T-helper 17 cell (primary cell): ENCODE data around the gene LCT. TPM values are rescaled to one million over a fixed set of nuclear protein-coding genes. Genes with fewer than 3 reads are reported as not detected.

Experiments
- ATAC-seq: fragments of 150-1000 bp; cut with Tn5 transposase; 2 replicates; pipeline ENCODE4 v1.10.0; 2021; ENCODE audit warnings: mild to moderate bottlenecking, moderate library complexity
- DNase-seq, 3 donors: peaks; one replicate each; pipeline versions ENCODE4 v3.0.0 to v3.0.0-alpha.2; 2020 to 2021
- H3K9me3 ChIP-seq: one replicate; pipeline ENCODE4 v1.7.0; 2013; ENCODE audit warnings: low read length, mild to moderate bottlenecking; ENCODE audit not compliant: control insufficient read depth, poor library complexity, severe bottlenecking
- H3K27ac Mint-ChIP-seq: one replicate; pipeline ENCODE4 v1.8.0; 2022; ENCODE audit warnings: mild to moderate bottlenecking, moderate library complexity, mixed read lengths
- H3K27me3 Mint-ChIP-seq: one replicate; pipeline ENCODE4 v1.8.0; 2022; ENCODE audit warnings: mixed read lengths
- H3K36me3 Mint-ChIP-seq: one replicate; pipeline ENCODE4 v1.8.0; 2022; ENCODE audit warnings: low read depth, mixed read lengths
- H3K4me1 Mint-ChIP-seq: one replicate; pipeline ENCODE4 v1.8.0; 2022; ENCODE audit warnings: mild to moderate bottlenecking, mixed read lengths
- H3K4me3 Mint-ChIP-seq: one replicate; pipeline ENCODE4 v1.8.0; 2022; ENCODE audit warnings: mild to moderate bottlenecking, moderate library complexity, mixed read lengths
- total RNA-seq, 4 donors: library from RNA in 2 of 4; stranded (reverse) in 2 of 4; gene quantifications; one replicate each; pipeline ENCODE4 v1.2.3 and lab custom pipeline; 2022 to 2026

Gene LCT
- total RNA-seq, 2 donors from 2014 or later, result 0.07 to 0.10 TPM

DNA sequence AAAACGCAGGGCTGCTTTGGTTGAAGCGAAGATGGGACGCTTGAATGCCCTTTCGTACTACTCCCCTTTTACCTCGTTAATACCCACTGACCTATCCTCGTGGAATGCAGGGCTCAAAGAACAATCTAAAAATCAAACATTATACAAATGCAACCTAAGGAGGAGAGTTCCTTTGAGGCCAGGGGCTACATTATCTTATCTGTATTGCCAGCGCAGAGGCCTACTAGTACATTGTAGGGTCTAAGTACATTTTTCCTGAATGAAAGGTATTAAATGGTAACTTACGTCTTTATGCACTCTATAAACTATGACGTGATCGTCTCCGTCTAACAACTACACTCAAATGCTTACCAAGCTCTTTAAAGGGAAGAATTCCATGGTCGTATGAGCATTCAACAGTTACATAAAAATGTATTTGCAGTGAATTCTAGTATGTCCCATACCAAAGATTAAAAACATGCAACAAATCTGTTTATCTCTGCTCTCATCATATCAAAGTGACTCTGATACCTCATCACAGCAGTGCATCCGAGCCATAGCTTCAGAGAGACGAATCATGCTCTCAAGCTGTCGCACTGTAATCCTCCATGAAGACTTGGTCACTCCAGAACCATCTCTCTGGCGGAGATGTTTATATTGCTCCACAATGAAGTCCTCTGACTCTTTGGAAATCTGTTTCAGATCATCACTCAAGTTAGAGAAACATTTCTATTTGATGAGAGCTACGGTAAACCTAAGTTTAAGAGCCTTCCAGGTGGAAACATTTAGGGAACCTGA is 14.1 kb upstream of the LCT start:
- Mint-ChIP-seq H3K36me3 (peaks cover 9% of the 10 kb centered on the region), H3K4me1 (peaks cover 5% of the 10 kb centered on the region), H3K27me3 (no peaks in the 10 kb centered on the region), H3K27ac (no peak overlapping the region), H3K4me3 (no peak overlapping the region)
- DNase-seq, result no peak
- no peak for ATAC-seq
- no peaks in the 10 kb centered on the region for H3K9me3 ChIP-seq

DNA sequence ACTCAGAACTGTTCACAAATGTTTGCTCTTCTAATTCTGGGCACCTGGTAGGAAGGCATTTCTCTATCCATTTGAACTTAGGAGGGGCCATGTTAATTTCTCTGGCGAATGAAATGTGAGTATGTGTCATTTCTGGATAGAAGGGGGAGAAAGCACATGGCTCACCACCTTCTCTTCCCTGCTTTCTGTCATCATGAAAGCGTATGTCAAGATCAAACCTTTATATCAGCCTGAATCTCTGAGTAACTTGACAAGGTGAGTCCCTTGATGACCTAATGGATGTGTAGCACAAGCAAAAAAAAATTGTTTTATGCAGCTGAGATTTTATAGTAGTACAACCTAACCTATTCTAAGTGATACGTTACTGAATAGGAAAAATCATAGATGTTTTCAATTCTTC is 12.1 kb upstream of the LCT start:
- no peak for ATAC-seq
- H3K27me3 Mint-ChIP-seq, result no peaks in the 10 kb centered on the region
- no peaks in the 10 kb centered on the region for H3K9me3 ChIP-seq
- H3K4me3 Mint-ChIP-seq, result no peak overlapping the region
- peaks cover 5% of the 10 kb centered on the region for H3K4me1 Mint-ChIP-seq
- peak overlapping the region; percentile 37 for H3K27ac Mint-ChIP-seq
- no peak for DNase-seq
- H3K36me3 Mint-ChIP-seq, result peaks cover 15% of the 10 kb centered on the region

- ATAC-seq, result no peak
- DNase-seq, result no peak
- H3K9me3 ChIP-seq, result no peaks in the 10 kb centered on the region
- Mint-ChIP-seq H3K4me3 (no peak overlapping the region), H3K27ac (no peak overlapping the region), H3K36me3 (peaks cover 29% of the 10 kb centered on the region), H3K4me1 (peaks cover 5% of the 10 kb centered on the region), H3K27me3 (no peaks in the 10 kb centered on the region)
These were observed 9.0 kb upstream of the LCT start for GRCh38 chr2:135845997-135846396.

DNA sequence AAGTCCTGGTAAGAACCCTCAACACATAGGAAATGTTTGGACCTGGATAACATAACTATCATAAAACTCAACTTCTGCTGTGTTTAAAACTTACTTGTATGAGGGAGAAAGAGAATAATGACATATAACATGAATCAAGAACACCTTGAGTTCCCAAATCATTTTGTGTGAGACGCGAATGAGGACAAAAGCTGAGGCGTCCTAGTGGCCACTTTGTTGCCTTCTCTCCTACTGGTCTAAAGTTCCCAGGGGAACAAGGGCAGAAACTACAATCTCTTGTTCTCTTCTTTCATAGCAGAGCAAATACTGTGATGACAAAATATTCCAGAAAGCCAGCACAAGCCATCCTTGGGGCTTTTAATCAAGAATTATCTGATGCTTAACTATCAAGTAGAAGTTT is 8.3 kb upstream of the LCT start:
- DNase-seq, result no peak

DNA sequence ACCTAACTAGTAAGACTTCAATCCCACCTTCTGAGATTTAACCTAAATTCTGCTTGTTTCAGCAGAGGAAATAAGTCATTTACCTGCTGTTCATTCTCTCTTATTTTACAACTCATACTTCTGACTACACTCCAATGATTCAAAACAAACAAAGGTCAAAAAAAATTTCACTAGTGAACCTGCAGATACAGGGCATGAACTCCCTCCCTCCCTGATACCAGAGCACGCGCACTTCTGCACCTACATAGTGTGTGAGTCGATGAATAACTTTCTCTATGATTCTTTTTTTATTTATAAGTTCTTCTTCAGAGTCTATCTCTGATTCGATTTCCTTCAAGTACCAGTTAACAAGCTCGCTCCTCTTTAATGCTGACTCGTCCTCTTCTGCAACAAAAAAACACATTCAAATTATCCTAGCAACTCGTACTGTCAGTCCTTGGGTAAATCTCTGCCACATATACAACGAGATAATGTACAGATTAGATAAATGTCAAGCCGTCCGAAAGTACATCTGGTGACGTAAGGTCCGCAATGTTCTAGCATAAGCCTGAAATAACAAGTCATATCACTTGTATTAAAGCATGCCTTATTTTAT is 7.4 kb upstream of the LCT start:
- DNase-seq (no peak), ATAC-seq (no peak)
- H3K27me3 Mint-ChIP-seq, result no peaks in the 10 kb centered on the region
- H3K9me3 ChIP-seq, result no peaks in the 10 kb centered on the region
- H3K27ac Mint-ChIP-seq, result no peak overlapping the region
- H3K4me3 Mint-ChIP-seq, result no peak overlapping the region
- H3K4me1 Mint-ChIP-seq, result peaks cover 5% of the 10 kb centered on the region
- H3K36me3 Mint-ChIP-seq, result peaks cover 28% of the 10 kb centered on the region

More for the DNA sequence above, 8.3 kb upstream of the LCT start:
- no peaks in the 10 kb centered on the region for H3K9me3 ChIP-seq
- ATAC-seq, result no peak
- Mint-ChIP-seq H3K27me3 (no peaks in the 10 kb centered on the region), H3K4me1 (peaks cover 5% of the 10 kb centered on the region), H3K36me3 (peaks cover 28% of the 10 kb centered on the region), H3K4me3 (no peak overlapping the region), H3K27ac (no peak overlapping the region)

GRCh38 chr2:135843671-135844070 is 6.7 kb upstream of the LCT start:
- H3K4me1 Mint-ChIP-seq, result peaks cover 4% of the 10 kb centered on the region
- no peak for DNase-seq
- H3K27me3 Mint-ChIP-seq, result no peaks in the 10 kb centered on the region
- no peak overlapping the region for H3K27ac Mint-ChIP-seq
- no peak for ATAC-seq
- no peak overlapping the region for H3K4me3 Mint-ChIP-seq
- no peaks in the 10 kb centered on the region for H3K9me3 ChIP-seq
- H3K36me3 Mint-ChIP-seq, result peaks cover 26% of the 10 kb centered on the region

DNA sequence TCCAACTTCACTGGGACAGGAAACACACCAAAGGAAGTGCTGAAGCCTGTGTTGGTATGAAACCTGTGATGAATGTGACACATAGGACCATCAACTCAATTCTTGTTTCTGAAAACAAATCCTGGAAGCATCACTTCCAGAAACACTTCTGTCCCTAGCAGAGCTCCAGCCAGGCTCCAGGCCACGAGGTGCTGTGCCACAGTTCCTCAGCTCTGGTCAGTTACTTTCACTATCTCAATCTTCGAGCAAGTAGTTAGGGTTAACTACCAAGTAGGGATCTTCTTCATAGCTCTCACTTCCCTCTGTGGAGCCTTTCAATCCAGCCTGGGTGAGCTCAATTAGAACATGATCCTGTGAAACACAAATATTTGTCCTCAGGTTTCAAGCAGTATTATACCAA is 3.6 kb upstream of the LCT start:
- no peak overlapping the region for H3K27ac Mint-ChIP-seq
- no peak overlapping the region for H3K4me3 Mint-ChIP-seq
- H3K36me3 Mint-ChIP-seq, result peaks cover 23% of the 10 kb centered on the region
- no peak for DNase-seq
- no peak for ATAC-seq
- H3K4me1 Mint-ChIP-seq, result peaks cover 10% of the 10 kb centered on the region
- H3K27me3 Mint-ChIP-seq, result no peaks in the 10 kb centered on the region
- H3K9me3 ChIP-seq, result no peaks in the 10 kb centered on the region

DNA sequence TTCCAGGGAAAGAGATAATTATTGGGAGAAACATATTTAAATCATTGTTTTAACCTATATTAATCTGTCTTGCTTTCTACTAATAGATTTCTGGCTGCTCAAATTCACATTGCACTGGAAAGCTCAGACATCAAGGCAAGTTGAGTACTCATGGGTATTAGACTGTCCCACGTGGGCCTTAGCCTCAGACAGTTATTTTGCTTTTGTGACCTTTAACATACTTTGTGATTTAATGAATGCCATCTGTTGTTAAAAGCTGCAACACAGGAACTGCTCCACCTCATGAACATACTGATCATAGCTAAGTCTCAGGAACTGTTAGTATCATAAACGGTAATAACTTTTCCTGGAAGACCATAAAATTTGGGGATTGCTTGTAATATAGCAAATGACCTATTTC is 2.7 kb upstream of the LCT start:
- no peak for ATAC-seq
- no peaks in the 10 kb centered on the region for H3K9me3 ChIP-seq
- Mint-ChIP-seq H3K4me3 (no peak overlapping the region), H3K27me3 (no peaks in the 10 kb centered on the region), H3K36me3 (peaks cover 23% of the 10 kb centered on the region), H3K27ac (no peak overlapping the region), H3K4me1 (peaks cover 10% of the 10 kb centered on the region)
- DNase-seq, result no peak

DNA sequence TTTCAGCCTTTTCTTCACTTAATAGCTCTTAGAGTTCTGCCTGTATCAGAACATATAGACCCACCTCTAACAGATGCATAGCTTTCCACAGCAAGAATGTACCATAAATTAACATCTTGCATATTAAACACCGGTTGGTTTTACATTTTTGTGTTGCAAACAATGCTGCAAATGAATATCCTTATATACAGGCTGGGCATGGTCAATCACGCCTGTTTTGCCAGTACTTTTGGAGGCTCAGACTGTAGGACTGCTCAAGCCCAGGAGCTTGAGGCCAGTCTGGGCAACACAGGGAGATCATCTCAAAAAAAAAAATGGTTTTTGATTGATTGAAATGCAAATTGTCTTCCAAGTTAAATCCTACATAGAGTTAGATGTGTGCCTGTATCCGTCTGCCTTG is 1.5 kb upstream of the LCT start:
- Mint-ChIP-seq H3K4me1 (peaks cover 10% of the 10 kb centered on the region), H3K4me3 (no peak overlapping the region), H3K27ac (peak overlapping the region; percentile 14), H3K36me3 (peaks cover 12% of the 10 kb centered on the region), H3K27me3 (no peaks in the 10 kb centered on the region)
- DNase-seq, result no peak
- H3K9me3 ChIP-seq, result no peaks in the 10 kb centered on the region
- no peak for ATAC-seq

DNA sequence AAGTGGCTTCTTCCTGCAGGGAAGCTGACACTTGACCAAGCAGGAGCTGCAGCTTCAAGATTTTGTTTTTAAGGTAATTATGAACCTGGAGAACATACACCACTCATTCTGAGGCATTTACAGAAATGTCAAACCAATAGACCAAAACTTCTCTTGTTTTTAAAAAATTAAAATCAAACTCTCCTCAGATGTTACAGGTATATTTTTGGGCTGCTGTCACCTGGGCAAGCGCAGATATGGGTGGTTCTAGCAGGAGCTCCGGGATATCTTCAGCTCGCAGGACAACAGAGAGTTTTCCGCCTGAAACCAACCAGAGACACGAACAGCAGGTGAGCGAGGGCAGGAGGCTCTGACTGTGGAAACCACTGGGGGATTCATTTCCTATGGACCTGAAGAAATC is 4.1 kb downstream of the LCT start:
- Mint-ChIP-seq H3K36me3 (peaks cover 4% of the 10 kb centered on the region), H3K27ac (no peak overlapping the region), H3K4me3 (no peak overlapping the region), H3K4me1 (peaks cover 4% of the 10 kb centered on the region), H3K27me3 (no peaks in the 10 kb centered on the region)
- DNase-seq (no peak), ATAC-seq (no peak)
- H3K9me3 ChIP-seq, result no peaks in the 10 kb centered on the region

DNA sequence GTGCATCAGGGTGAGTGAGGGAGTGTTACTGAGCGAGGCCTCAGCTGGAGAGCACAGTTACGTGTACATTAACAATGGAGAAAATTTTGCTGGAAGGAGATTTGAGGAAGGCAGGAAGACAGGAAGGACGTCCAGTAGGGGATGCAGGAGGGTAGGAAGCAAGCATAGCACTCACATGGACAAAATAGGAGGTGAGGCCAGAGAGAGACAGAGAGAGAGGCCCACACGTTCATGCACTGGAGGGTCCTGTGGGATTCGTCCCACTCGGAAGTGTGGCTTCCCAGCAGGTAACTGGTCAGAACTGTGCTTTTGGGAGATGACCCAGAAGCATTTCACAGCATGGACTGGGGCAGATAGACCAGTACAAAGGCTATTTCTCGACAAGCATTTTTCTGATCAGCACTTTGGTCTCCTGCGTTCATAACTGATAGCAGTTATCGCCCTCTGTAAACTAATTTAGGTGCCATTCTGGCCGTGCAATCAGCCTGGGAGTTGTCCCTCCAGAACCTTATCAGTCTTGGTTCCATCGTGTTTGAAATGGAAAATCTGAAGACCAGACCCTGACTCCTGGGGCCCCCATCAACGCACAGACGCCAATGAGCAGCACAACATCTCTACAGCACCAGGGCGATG is 5.7 kb downstream of the LCT start:
- DNase-seq (no peak), ATAC-seq (no peak)
- no peaks in the 10 kb centered on the region for H3K9me3 ChIP-seq
- peak overlapping the region; percentile 49 for H3K27ac Mint-ChIP-seq
- peaks cover 3% of the 10 kb centered on the region for H3K4me1 Mint-ChIP-seq
- H3K36me3 Mint-ChIP-seq, result peaks cover 2% of the 10 kb centered on the region
- no peak overlapping the region for H3K4me3 Mint-ChIP-seq
- no peaks in the 10 kb centered on the region for H3K27me3 Mint-ChIP-seq

DNA sequence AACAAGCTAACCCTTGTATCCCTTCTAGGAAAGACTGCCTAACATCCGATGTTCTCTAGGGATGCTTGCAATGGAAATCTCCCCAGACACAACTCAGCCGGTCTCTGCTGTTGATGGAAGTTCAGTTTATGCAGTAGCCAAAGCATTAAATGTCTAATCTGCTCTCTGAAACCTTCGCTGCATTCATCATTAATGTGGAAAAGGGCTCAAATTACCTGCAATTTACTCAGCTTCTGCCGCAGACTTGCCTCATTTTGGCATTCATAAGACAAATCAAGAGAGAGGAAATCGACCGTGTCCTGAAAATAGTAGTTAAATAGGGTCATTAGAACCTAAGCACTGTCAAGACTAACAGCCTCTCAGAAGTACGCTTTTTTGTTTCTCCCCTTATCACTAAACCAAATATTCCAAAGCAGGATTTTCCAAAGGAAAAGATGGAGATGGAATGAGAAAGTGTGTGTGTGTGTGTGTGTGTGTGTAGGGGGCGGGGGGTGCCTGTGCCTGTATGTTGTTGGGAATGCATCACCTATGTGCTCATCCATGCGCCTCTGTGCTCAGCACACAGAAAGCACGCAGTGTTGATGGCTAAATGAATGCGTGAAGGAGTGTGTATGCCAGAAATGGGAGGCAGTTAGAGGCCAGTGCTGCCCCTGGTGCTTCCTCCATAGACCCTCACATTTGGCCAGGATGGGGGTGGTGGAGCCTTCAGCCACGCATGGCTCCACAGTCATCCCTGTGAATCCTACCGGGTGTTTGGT is 7.4 kb downstream of the LCT start:
- no peak for ATAC-seq
- Mint-ChIP-seq H3K4me3 (no peak overlapping the region), H3K27me3 (no peaks in the 10 kb centered on the region), H3K27ac (no peak overlapping the region), H3K36me3 (peaks cover 2% of the 10 kb centered on the region), H3K4me1 (no peaks in the 10 kb centered on the region)
- no peak for DNase-seq
- no peaks in the 10 kb centered on the region for H3K9me3 ChIP-seq

DNA sequence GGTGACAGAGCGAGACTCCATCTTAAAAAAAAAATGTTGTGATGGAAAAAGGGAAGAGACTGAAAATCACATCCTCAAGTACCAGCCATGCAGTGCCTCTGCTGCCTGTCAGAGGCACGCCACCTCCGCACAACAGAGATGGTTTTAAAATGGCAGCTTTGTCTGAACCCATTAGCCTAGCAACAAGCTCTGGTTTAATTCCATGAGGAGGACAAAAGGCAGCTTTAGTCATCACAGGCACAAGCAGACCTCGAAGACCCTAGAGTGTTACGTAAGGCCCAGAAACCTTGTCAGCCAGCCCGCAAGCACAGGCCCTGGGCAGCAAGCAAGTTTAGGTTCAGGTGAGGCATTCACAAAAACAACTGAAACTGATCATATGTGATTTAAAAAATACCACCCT is 10.4 kb downstream of the LCT start:
- H3K36me3 Mint-ChIP-seq, result no peaks in the 10 kb centered on the region
- H3K9me3 ChIP-seq, result no peaks in the 10 kb centered on the region
- DNase-seq (no peak), ATAC-seq (no peak)
- H3K4me3 Mint-ChIP-seq, result no peak overlapping the region
- H3K4me1 Mint-ChIP-seq, result no peaks in the 10 kb centered on the region
- H3K27ac Mint-ChIP-seq, result no peak overlapping the region
- no peaks in the 10 kb centered on the region for H3K27me3 Mint-ChIP-seq
